Rectal smooth muscle tissue (tissue), 1 donor: Measurements from ENCODE around the gene SRC.

Experiments
- H3K27ac ChIP-seq: one replicate; pipeline ENCODE4 v1.7.0; 2013; ENCODE audit warnings: low read depth, low read length, inconsistent platforms
- H3K27me3 ChIP-seq: one replicate; pipeline ENCODE4 v1.7.0; 2013; ENCODE audit warnings: low read length; ENCODE audit not compliant: control insufficient read depth, insufficient read depth
- H3K36me3 ChIP-seq: one replicate; pipeline ENCODE4 v1.7.0; 2013; ENCODE audit warnings: low read length; ENCODE audit not compliant: control insufficient read depth, insufficient read depth
- H3K4me1 ChIP-seq: one replicate; pipeline ENCODE4 v1.7.0; 2013; ENCODE audit warnings: low read length; ENCODE audit not compliant: control insufficient read depth, insufficient read depth
- H3K4me3 ChIP-seq: one replicate; pipeline ENCODE4 v1.7.0; 2013; ENCODE audit warnings: low read length
- H3K9ac ChIP-seq: one replicate; pipeline ENCODE4 v1.7.0; 2013; ENCODE audit warnings: low read length

SRC gene

DNA sequence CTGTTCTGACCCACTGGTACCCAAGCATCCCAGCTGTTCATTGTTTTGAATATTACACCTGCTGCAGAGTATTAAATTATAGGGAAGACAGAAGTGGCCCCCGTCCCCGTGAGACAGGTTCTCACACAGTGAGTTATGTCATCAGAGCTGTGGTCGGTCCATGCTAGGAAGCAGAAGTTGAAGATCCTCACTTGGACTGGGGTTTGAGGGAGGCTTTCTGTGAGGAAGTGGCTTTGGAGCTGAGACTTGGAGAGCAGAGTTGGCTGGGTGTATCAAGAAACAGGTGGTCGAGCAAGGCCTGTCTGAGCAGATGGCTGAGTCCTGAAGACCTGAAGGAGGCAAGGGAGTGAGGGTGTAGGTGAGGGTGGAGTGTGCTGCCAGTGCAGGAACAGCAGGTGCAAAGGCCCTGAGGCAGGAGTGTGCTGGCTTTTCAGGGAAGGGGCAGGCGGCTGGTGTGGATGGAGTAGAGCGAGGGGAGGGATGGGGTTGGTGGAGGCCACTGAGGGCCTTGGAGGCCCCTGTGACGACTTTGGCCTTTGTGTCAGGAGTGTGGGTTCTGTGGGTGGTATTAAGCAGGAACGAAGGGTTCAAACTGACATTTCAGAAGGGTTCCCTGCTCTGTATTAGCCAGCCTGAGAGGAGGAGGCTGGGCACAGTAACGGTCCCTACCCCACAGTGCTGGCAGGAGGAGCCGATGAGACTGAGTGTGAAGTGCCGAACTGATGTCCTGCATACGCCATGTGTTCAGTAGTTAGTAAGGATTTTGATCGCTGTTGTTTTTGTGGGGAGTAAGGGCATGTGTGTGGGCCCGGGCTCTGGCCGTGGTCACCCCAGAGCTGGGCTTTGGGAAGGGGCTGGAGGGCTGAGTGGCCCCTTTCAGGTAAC, 11.8 kb downstream of the SRC start:
- Histone ChIP-seq H3K27ac (peak overlapping the region; percentile 57), H3K36me3 (peaks cover 4% of the 10 kb centered on the region), H3K4me3 (peak overlapping the region; percentile 5), H3K27me3 (no peaks in the 10 kb centered on the region), H3K9ac (no peak overlapping the region), H3K4me1 (peaks cover 27% of the 10 kb centered on the region)

DNA sequence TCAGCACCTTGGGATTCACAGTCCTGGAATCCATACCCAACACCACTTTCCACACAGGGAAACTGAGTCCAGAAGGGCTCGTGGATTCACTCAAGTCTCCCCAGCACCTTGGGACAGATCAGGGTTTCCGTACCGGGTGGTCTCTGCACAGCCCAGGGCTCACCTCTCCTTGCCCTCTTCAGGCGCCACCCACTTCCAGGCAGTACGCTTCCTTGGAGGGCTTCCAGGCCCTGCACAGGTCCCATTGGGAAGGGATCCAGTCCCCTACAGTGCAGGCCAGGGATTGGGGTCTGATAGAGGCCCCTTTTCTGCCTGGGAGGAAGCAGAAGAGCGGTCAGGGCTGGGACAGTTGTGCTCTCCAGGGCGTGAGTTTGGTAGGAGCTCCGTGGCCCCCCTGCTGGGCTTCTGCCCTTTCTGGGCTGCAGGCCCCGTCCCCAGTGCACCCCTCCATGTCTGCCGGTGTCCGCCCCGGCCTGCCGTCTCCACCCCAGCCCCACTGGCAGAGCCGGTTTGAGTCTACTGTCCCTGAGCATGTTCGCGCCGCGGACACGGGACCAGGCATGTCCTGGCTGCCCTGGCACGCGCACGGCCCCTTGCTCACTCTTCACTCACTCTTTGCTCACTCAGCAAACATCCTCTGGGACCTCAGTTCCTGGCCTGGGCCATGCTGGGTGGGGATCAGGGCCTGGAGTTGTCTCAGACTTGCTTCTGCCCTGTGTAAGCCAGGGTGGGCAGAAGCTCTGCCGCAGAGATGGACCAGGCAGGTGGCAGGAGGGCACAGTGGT, 12.6 kb downstream of the SRC start:
- peak overlapping the region; percentile 57 for H3K27ac ChIP-seq
- no peak overlapping the region for H3K9ac ChIP-seq
- no peaks in the 10 kb centered on the region for H3K27me3 ChIP-seq

DNA sequence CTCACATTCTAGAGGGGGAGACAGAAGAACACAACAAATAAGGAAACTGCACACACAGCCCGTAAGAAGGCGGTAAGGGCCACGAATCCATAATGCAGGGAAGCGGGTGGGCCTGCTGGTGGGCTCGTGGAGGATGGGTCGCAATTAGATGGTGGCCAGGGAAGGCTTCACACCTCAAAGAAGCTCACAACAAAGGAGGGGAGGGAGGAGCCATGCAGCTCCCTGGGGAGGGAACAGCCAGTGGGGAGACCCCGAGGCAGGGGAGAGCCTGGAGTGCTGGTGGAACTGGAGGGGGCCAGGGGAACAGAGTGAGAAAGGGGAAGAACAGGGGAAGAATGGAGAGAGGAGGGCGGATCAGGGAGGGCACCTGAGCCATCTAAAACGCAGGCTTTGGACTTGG, 13.4 kb downstream of the SRC start:
- no peak overlapping the region for H3K4me3 ChIP-seq
- H3K36me3 ChIP-seq: peaks cover 4% of the 10 kb centered on the region
- H3K27me3 ChIP-seq: no peaks in the 10 kb centered on the region
- no peak overlapping the region for H3K27ac ChIP-seq
- H3K4me1 ChIP-seq: peaks cover 27% of the 10 kb centered on the region
- no peak overlapping the region for H3K9ac ChIP-seq

More for the DNA sequence above, 12.6 kb downstream of the SRC start:
- peaks cover 27% of the 10 kb centered on the region for H3K4me1 ChIP-seq
- peak overlapping the region; percentile 6 for H3K4me3 ChIP-seq
- peaks cover 4% of the 10 kb centered on the region for H3K36me3 ChIP-seq

DNA sequence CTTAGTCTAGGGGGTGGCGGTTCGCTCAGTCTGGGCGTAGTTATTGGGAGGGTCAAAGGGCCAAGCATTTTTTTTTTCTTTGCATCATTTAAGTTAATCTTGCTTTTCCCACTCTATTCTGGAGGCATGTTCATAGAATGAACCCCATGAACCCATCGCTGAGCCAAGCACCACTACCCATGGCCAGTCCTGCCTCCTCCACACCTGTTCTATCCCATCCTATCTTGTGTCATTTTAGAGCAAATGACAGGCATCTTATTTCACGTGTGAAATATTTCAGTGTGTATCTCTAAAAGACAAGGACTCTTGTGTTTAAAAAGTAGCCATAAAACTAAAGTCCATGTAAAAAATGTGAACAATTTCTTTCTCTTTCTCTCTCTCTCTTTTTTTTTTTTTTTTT, 13.9 kb downstream of the SRC start:
- Histone ChIP-seq H3K4me1 (peaks cover 27% of the 10 kb centered on the region), H3K9ac (no peak overlapping the region), H3K27ac (no peak overlapping the region), H3K27me3 (no peaks in the 10 kb centered on the region), H3K4me3 (no peak overlapping the region), H3K36me3 (peaks cover 4% of the 10 kb centered on the region)

DNA sequence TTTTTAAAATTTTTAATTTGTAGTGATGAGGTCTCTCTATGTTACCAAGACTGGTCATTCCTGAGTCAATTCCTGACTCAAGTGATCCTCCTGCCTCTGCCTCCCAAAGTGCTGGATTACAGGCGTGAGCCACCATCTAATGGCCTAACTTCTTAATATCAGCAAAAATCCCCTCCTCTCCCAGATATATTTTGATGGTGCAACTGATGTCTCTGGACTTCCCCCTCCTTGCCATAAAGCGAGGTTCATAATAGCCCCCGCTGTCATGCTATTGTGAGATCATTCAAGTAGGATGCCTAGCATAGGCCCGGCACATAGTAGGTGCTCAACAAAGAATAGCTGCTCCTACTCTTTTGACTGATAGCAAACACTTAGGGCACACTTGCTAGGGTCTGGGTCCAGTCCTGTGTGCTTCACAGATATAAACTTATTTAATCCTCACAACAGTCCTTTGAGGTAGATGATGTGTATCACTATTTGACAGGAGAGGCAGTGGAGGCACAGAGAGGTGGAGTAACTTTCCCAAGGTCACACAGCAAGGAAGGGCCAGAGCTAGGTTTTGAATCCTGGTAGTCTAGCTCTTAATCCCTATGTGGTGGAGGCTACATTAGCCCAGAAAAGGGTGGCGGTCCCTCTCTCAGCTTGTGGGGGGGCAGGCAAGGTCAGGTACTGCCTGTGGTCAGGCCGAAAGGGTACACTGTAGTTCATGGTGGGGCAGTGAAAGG, 14.6 kb downstream of the SRC start:
- no peaks in the 10 kb centered on the region for H3K27me3 ChIP-seq
- H3K4me3 ChIP-seq: no peak overlapping the region
- peaks cover 27% of the 10 kb centered on the region for H3K4me1 ChIP-seq
- no peak overlapping the region for H3K27ac ChIP-seq
- no peak overlapping the region for H3K9ac ChIP-seq
- H3K36me3 ChIP-seq: peaks cover 4% of the 10 kb centered on the region

DNA sequence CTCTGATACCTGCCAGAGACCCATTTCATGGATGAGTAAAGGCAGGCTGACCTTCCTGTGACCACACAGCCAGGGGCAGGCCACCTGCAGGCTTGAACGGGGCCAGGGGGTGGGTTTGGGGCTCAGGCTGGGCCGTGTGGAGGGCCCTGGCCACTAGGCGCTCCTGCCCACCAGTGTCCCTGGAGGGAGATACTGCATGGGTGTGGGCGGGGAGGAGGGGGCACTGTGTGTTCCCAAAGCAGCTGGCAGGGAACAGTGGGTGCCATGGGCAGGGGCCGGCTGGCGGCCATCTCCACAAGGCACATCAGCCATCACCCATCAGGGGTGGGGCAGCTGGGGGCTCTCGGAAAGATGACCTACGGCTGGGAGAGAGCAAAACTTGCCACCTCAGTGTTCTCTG, 15.4 kb downstream of the SRC start:
- Histone ChIP-seq H3K36me3 (peaks cover 4% of the 10 kb centered on the region), H3K9ac (no peak overlapping the region), H3K4me3 (no peak overlapping the region), H3K27ac (no peak overlapping the region), H3K4me1 (peaks cover 21% of the 10 kb centered on the region), H3K27me3 (no peaks in the 10 kb centered on the region)

DNA sequence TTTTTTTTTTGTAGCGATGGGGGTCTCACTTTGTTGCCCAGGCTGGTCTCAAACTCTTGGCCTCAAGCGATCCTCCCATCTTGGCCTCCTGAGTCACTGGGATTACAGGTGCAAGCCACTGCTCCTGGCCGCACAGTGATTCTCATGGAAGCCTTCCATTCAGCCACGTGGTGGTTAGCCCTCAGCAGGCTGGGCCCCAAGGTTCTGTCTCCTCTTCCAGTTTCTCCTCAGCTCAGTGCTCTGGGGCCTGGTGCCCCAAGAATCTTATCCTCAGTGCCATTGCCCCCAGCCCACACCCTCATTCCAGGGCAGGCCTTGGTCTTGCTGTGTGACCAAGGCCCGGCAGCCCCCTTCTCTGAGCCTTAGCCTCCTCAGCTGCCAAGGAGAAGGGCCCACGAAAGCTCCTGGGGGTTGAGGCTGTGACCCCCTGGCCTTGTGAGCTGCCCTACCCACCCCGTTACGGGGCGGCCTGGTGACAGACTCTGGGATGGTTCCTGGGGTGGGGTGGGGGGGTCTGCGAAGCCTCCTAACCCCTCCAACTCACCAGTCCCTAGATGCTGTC, 16.4 kb downstream of the SRC start:
- Histone ChIP-seq H3K4me1 (peaks cover 12% of the 10 kb centered on the region), H3K36me3 (peaks cover 4% of the 10 kb centered on the region), H3K9ac (no peak overlapping the region), H3K4me3 (no peak overlapping the region), H3K27me3 (no peaks in the 10 kb centered on the region), H3K27ac (no peak overlapping the region)

DNA sequence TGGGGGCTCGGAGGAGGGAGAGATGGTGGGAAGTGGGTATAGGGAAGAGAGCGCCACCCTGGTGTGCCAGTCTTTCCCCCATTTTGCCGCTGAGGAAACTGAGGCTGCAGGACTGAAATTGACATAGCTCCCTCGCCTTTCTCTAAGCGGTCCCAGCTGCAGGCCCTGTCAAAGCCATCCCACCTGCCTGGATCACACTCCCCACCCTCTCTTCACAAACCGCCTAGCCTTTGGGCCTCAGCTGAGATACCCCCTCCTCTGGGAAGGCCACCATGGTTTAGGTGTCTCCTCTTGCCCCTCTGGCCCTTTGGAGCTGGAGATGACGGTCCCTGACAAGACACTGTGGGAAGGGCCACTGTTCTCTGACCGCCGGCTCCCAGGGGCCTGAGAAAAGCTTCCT, 16.9 kb downstream of the SRC start:
- no peak overlapping the region for H3K27ac ChIP-seq
- no peak overlapping the region for H3K4me3 ChIP-seq
- no peaks in the 10 kb centered on the region for H3K36me3 ChIP-seq
- peaks cover 7% of the 10 kb centered on the region for H3K4me1 ChIP-seq
- H3K9ac ChIP-seq: no peak overlapping the region
- H3K27me3 ChIP-seq: no peaks in the 10 kb centered on the region

DNA sequence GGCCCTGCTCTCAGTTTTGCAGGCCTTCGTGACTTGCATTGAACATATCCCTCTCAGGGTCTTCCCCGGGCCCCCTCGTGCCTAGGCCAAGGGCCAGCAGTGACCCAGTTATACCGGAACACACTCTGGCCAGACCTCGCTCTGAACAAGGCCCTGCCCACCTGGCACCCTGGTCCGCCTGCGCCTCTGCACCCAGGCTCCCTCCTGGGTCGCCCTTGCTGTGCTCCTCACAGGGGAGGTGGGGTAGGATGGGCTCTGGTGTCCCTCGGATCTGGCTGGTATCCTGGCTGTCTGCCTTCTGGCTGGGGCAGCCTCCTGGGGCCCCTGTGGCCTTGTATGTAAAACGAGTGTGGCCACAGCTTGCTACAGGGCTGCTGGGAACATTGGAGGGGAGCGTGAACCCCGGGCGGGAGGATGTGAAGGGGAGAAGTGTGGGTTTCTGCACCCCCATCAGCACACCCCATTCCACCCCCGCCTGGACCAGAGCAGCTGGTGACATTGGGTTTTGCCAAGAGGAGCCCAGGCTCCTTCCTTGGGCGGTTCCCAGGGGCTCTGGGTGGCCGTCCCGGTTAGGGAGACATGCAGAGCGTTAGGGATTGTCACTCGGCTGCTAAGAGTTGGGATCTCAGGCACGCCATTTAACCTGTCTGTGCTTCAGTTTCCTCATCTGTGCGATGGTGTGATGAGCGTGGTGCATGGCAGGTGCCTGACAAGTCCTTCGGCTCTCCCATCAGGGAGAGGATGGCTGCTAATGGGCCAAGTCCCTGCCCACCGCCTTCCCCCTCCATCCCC, 17.5 kb downstream of the SRC start:
- H3K36me3 ChIP-seq: no peaks in the 10 kb centered on the region
- H3K9ac ChIP-seq: no peak overlapping the region
- H3K4me1 ChIP-seq: peaks cover 2% of the 10 kb centered on the region
- H3K27me3 ChIP-seq: no peaks in the 10 kb centered on the region
- no peak overlapping the region for H3K4me3 ChIP-seq
- H3K27ac ChIP-seq: no peak overlapping the region

DNA sequence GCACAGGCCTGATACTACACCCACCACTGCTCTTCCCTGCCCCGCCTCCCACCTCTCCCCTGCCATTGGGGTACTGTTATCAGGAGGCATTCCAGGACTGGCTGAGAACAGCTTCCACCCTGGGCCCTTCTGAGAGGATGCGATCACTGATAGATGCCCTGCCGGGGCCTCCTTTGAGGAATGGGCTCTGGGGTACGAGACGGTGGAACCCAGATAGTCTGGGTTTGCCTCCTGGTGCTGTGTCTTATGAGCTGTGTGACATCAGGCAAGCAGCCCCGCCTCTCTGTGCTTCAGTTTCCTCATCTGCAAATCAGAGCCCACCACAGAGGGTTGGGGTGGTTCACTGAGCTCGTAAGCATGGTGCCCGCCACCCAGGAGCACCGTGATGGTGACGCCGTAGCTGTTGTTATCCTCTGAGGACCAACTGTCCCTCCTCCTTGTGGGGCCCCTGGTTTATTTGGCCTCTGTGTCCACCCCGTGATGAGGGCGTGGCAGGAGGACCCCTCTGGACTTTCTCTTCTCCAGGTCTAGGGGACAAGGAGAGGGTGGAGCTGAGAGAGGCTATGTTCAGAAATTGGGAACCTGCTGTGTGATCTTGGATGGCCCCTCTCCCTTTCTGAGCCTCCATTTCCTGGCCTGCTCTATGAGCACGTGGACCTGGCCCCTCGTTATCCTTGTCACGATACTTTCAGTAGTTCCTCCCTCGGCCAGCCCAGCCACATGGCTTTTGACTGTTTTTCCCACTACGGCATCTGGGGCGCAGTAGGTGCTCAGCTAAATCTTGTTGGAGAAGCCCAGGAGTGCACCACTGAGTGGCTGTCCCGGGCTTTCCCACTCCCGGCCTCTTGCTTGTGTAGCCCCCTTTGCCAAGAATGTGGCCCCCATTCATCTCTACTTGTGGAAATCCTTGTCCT, 18.3 kb downstream of the SRC start:
- Histone ChIP-seq H3K4me3 (no peak overlapping the region), H3K4me1 (no peaks in the 10 kb centered on the region), H3K27ac (no peak overlapping the region), H3K9ac (no peak overlapping the region), H3K36me3 (no peaks in the 10 kb centered on the region), H3K27me3 (no peaks in the 10 kb centered on the region)

DNA sequence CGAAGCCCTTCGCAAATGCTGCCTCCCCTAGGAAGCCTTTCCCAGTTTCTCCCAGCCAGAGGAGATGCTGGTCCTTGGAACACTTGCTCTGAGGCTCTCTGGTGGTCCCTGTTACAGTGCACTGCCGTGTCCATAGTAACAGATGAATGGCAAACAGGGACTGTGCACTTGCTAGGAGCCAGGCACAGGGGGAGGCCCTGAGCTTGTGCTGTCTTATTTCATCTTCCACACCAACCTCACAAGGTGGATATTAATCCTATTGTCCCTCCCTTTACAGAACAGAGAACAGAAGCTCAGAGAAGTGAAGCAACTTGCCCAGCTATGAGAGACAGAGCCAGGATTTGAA, 19.0 kb downstream of the SRC start:
- Histone ChIP-seq H3K9ac (no peak overlapping the region), H3K4me1 (no peaks in the 10 kb centered on the region), H3K27me3 (no peaks in the 10 kb centered on the region), H3K36me3 (no peaks in the 10 kb centered on the region), H3K27ac (no peak overlapping the region), H3K4me3 (no peak overlapping the region)
